ENCODE results near the gene HSPA1B. TPM values are rescaled to one million over a fixed set of nuclear protein-coding genes. Genes with fewer than 3 reads are reported as not detected.
"Not testable (repeated sequence)": the region's sequence is repeated elsewhere in the genome, so short reads cannot be mapped to it uniquely, and the experiment has no call there.

HSPA1B gene
- total RNA-seq, 2 donors from 2014 or later: 142 to 192 TPM

GRCh38 chr6:31838114-31838553 lies 10.6 kb downstream of the HSPA1B start:
- ATAC-seq, DNase-seq: not testable (repeated sequence)
- intact Hi-C loops (cut with DNase I): loop anchor here (10.0 kb wide), 2 partner anchors 103 to 153 kb away; partner anchors contain the start of genes CLIC1 (in 1 of the 2) and LY6G5C (in 1 of the 2)

DNA sequence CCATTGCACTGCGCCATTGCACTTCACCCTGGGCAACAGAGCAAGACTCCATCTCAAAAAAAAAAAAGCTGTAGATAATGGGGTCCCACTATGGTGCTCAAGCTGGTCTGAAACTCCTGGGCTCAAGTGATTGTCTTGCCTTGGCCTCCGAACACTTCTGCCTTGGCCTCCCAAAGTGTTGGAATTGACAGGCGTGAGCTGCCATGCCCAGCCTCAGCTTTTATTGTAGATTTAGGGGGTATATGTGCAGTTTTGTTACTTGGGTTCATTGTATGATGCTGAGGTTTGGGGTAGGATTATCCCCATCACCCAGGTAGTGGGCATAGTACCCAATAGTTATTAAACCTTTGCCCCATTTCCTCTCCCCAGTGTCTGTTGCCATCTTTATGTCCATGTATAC lies 11.4 kb downstream of the HSPA1B start:
- no peak for ATAC-seq
- intact Hi-C loops (cut with DNase I): loop anchor here (10.0 kb wide), 2 partner anchors 104 to 154 kb away; partner anchors contain the start of genes CLIC1 (in 1 of the 2) and LY6G5C (in 1 of the 2)
- DNase-seq: no peak

DNA sequence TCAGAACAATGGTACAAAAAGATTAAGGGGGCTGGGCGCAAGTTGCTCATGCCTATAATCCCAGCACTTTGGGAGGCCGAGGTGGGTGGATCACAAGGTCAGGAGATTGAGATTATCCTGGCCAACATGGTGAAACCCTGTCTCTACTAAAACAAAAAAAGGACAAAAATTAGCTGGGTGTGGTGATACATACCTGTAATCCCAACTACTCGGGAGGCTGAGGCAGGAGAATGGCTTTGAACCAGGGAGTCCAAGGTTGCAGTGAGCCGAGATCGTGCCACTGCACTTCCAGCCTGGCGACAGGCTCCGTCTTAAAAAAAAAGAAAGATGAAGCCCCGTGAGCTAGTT lies 12.2 kb downstream of the HSPA1B start:
- ATAC-seq, DNase-seq: not testable (repeated sequence)
- intact Hi-C loops (cut with DNase I): loop anchor here (10.0 kb wide), 2 partner anchors 105 to 155 kb away; partner anchors contain the start of genes CLIC1 (in 1 of the 2) and LY6G5C (in 1 of the 2)

DNA sequence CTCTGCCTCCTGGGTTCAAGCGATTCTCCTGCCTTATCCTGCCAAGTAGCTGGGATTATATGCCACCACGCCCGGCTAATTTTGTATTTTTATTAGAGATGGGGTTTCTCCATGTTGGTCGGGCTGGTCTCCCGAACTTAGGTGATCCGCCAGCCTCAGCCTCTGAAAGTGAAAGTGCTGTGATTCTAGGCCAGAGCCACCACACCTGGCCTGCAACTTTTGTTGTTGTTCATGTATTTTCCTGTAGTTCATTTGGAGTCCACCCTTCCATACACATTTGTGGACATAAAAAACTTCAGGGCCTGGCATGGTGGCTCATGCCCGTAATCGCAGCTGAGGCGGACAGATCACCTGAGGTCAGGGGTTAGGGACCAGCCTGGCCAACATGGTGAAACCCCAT lies 14.5 kb downstream of the HSPA1B start:
- no peak for ATAC-seq
- no peak for DNase-seq
- intact Hi-C loops (cut with DNase I): no loop called here

- intact Hi-C loops (cut with DNase I): no loop called here
- no peak for DNase-seq
- ATAC-seq: no peak
These were observed 17.0 kb downstream of the HSPA1B start for GRCh38 chr6:31844507-31844906.

- no peak for ATAC-seq
- intact Hi-C loops (cut with DNase I): no loop called here
- DNase-seq: no peak
These were observed 19.9 kb downstream of the HSPA1B start for GRCh38 chr6:31847276-31847978.

DNA sequence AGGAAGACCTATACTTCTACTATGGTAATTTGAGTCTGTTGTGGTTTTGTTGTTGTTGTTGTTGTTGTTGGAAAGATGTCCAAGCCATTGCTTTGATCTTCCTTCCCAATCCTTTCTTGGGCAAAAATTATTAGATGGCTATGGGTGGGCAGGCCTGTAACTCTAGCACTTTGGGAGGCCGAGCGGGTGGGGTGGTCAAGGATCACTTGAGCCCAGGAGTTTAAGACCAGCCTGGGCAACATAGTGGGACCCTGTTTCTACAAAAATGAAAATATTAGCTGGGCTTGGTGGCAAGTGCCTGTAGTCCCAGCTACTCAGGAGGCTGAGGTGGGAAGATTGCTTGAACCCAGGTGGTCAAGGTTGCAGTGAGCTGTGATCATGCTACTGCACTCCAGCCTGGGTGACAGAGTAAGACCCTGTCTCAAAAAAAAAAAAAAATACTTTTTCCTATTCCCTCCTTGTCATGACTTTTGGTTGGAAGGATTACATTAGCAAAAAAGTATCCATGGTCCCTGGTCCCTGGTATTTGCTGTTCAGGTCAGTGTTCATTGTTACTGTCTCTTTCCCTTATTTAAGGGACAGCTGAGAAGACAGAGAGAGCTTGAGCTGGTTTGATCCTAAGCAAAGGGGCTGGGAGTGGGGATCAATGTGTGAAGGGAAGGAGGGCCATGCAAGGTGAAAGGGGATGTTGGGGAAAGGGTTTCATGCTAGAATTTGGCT lies 23.4 kb downstream of the HSPA1B start:
- intact Hi-C loops (cut with DNase I): no loop called here
- no peak for ATAC-seq
- no peak for DNase-seq

DNA sequence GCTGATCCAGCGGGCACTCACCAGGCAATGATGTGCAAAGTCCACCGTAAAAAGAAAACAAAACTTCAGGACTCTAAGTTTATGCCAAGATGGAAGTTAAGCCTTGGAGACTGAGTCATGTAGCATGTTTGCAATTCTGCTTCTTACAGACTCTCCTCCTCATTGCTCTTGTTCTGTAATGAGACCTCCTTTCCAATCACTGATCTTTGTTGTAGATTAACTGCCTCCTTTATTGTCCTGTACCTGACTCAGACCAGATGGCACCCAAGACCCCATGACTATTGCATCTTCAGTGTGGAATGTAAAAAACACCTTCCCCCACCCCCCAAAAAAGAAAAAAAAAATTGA lies 23.9 kb downstream of the HSPA1B start:
- DNase-seq (no peak), ATAC-seq (no peak)
- intact Hi-C loops (cut with DNase I): no loop called here

- intact Hi-C loops (cut with DNase I); DNase-seq; ATAC-seq: not testable (repeated sequence)
These were observed 24.6 kb downstream of the HSPA1B start for GRCh38 chr6:31851980-31852718.

- ATAC-seq; intact Hi-C loops (cut with DNase I); DNase-seq: not testable (repeated sequence)
These were observed 30.2 kb downstream of the HSPA1B start for GRCh38 chr6:31857774-31858173.

DNA sequence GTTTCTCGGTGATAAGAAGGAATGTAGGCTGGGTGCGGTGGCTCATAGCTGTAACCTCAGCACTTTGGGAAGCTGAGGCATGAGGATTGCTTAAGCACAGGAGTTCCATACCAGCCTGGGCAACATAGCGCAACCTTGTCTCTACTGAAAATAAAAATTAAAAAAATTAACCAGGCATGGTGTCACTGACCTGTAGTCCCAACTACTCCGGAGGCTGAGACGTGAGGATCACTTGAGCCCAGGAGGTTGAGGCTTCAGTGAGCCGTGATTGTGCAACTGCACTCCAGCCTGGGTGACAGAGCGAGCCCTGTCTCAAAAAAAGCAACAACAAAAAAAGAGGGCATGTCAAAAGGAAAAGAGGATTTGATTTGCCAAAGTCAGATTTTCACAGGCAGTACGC lies 31.2 kb downstream of the HSPA1B start:
- DNase-seq: no peak
- no peak for ATAC-seq
- intact Hi-C loops (cut with DNase I): no loop called here

- DNase-seq: no peak
- intact Hi-C loops (cut with DNase I): loop anchor here in 1 of 2 donors (1.0 kb wide), 1 partner anchor 15 kb away; no protein-coding TSS in a partner anchor
- ATAC-seq: no peak
These were observed 32.4 kb downstream of the HSPA1B start for GRCh38 chr6:31859923-31860322.

DNA sequence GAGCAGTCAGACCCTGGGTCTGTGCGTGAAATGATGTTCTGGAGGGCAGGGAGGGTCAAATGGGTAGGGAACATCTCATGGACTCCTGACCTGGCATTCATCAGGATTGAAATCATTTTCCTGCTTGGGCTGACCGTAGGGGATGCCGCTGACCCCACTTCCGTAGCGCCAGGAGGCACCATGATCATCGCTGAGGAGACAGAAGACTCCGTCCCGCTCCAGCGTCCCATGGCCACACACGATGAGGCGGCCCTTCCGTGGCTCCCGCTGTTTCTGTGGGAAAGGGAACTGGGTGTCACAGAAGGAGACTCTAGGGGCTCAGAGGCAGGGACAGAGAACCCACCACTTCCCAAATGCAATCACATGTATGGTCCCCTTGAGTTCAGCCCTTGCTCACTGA lies 32.8 kb downstream of the HSPA1B start:
- intact Hi-C loops (cut with DNase I): loop anchor here in 1 of 2 donors (1.0 kb wide), 1 partner anchor 15 kb away; no protein-coding TSS in a partner anchor
- DNase-seq: no peak
- no peak for ATAC-seq

DNA sequence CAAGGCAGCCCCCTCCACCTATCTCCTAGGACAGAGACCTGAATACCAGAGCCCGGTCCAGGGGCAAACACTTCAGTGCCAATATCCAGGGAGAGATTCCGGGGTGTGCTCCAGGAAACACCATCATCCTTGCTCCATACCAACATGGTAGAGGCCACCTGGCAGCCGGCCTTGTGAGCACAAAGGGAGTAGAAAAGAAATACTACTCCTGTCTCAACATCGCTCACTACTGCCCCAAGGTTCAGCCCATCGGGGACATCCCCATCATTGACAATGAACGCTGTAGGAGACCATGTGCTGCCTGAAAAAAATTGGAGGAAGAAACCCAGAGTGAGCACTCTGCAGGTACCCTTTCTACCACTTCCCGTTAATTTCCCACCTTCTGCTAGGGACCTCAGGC lies 33.6 kb downstream of the HSPA1B start:
- ATAC-seq: no peak
- no peak for DNase-seq
- intact Hi-C loops (cut with DNase I): no loop called here

DNA sequence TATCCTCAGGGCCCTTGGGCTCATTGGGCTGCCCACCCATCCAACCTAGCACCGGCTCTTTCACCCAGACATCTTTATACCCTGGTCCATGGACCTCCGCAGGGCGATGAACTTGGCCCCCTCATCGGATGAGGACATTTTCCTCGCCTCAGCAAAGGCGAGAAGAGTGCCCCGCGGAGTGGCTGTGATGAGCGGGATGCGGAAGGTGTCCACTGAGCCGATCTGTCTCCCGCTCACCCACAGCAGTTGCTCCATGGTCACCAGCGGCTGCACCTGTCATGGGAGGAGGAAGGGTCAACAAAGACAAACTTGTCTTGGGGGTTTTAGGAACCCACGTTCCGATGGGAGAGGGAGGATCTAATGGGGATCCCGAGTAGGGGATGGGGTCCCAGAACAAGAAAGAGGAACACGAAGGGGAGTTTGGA lies 34.4 kb downstream of the HSPA1B start:
- ATAC-seq (no peak), DNase-seq (no peak)
- intact Hi-C loops (cut with DNase I): no loop called here

DNA sequence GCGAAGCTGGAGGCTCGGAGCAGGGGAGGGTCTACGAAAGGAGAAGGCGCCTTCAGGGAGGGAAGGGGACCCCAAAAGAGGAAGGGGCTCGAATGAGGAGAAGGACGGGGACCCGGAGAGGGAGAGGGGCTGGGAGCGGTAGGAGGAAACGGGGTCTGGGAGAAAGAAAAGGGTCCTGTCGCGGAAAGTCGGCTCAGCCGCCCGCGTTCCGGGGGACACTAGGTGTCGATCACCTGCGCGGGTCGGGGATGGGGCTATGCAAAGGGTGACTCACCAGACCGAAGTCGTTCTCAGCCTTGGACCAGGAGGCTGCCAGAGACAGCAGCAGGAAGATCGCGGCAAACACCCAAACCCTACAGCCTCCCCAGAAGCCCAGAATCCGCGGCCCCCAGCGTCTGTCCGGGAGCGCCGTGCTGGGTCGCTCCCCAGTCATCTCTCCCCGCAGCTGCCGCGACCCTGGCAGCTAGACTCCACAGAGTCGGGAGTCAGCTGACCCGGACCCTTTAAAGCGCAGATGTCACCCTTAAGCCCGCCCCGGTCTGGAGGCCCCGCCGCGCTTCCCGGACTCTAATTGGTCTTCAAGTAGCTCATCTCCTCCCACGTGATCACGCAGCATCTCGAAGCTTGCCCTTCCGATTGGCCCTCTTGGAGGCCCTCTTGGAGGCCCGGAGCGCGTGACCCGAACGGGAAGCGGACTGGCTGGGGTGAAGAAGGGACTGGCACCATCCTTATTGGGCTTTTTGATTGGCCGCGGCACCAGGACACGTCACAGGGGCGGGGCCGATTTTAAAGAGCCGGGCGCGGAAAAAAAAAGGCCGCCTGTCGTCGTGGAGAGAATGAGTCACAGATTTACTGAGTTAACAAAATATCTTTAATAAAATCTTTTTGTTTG lies 35.1 kb downstream of the HSPA1B start, which contains the start of gene NEU1:
TSS of gene NEU1 (minus strand) at position 478 of the 892 bp plus-strand sequence. CDS start at position 433, 45 bp downstream.
- ATAC-seq: peak; percentile 98
- DNase-seq: peak; percentile 100
- intact Hi-C loops (cut with DNase I): no loop called here

GRCh38 chr6:31864123-31864562 lies 36.6 kb downstream of the HSPA1B start:
- ATAC-seq; intact Hi-C loops (cut with DNase I): not testable (repeated sequence)

DNA sequence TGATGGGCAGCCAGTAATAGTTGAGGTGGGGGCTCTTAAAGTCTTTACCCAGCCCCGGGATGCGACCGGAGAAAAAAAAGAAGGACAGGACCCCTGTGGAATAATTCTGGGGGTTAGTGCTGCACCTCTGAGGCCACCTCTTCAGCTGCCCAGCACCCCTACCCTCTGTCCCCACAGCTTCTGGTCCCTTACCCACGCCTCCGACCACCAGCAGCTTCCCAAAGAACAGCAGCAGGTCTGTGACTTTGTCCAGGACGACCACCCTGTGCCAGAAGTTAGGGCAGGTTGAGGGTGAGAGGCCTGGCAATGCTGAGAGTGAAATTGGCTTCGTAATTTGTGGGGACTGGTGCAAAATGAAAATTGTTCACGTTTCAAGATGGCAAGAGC lies 37.3 kb downstream of the HSPA1B start:
- no peak for ATAC-seq
- intact Hi-C loops (cut with DNase I): no loop called here
- no peak for DNase-seq

More at GRCh38 chr6:31864123-31864562, 36.6 kb downstream of the HSPA1B start:
- not testable (repeated sequence) for DNase-seq
